ENCODE measurements around the gene STBD1.

DNA sequence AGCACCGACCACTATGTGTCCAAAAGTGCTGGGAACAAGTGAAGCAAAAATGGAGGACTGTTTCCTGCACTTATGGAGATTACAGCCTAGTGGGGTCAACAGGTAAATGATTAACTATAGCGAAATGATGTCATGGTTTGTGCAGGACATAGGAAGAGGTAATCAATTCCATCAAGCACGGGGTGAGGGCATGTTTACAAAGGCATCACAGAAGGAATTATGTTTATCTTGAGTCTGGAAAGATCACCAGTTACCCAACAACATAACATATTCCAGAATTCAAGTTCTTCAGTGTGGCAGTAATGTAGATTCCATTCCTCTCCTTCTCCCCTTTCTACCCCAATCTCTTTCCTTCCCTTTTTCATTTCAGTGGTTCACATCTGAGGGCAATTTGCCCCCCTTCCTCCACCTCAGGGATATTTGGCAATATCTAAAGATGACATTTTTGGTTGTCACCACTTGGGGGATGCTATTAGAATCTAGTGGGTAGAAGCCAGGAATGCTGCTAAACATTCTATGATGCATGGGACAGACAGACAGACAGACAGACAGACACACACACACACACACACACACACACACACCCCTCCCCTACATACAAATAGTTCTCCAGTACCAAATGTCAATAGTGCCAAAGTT, 30.9 kb upstream of the STBD1 start:
- TF ChIP-seq EZH2 (IDR thresholded peaks at IDR 0.05; ENCODE audit: borderline replicate concordance) (no peak), EZH2phosphoT487 (IDR thresholded peaks at IDR 0.05; ENCODE audit: low read depth, severe bottlenecking, unreplicated experiment) (no peak)
- TF ChIP-seq, protein P1, sequence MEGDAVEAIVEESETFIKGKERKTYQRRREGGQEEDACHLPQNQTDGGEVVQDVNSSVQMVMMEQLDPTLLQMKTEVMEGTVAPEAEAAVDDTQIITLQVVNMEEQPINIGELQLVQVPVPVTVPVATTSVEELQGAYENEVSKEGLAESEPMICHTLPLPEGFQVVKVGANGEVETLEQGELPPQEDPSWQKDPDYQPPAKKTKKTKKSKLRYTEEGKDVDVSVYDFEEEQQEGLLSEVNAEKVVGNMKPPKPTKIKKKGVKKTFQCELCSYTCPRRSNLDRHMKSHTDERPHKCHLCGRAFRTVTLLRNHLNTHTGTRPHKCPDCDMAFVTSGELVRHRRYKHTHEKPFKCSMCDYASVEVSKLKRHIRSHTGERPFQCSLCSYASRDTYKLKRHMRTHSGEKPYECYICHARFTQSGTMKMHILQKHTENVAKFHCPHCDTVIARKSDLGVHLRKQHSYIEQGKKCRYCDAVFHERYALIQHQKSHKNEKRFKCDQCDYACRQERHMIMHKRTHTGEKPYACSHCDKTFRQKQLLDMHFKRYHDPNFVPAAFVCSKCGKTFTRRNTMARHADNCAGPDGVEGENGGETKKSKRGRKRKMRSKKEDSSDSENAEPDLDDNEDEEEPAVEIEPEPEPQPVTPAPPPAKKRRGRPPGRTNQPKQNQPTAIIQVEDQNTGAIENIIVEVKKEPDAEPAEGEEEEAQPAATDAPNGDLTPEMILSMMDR (IDR thresholded peaks at IDR 0.05; ENCODE audit: poor library complexity) = no peak
